Cardiac fibroblast (primary cell): ENCODE measurements around the gene TBC1D14.

Experiments
- DNase-seq, 2 donors: peaks; one replicate each; pipeline versions ENCODE4 v3.0.0 to v3.0.0-alpha.2; 2010; ENCODE audit warnings: low read depth in 2 of 2
- H3K4me3 ChIP-seq, 2 donors: replicated peaks in 1 of 2; 1 replicate in 1 of 2; 2 replicates in 1 of 2; pipeline ENCODE4 v1.5.1; 2011; ENCODE audit warnings: low read depth in 2 of 2, low read length in 2 of 2, mild to moderate bottlenecking in 2 of 2, moderate library complexity in 1 of 2
- TF ChIP-seq, protein P1 (sequence below): IDR thresholded peaks from one replicate; pipeline ENCODE4 v1.5.1; 2011; ENCODE audit warnings: low read depth, mild to moderate bottlenecking, low read length, inconsistent platforms

Gene TBC1D14

GRCh38 chr4:6999172-7000086 is 89.8 kb downstream of the TBC1D14 start:
- no peak overlapping the region for H3K4me3 ChIP-seq
- TF ChIP-seq, protein P1, sequence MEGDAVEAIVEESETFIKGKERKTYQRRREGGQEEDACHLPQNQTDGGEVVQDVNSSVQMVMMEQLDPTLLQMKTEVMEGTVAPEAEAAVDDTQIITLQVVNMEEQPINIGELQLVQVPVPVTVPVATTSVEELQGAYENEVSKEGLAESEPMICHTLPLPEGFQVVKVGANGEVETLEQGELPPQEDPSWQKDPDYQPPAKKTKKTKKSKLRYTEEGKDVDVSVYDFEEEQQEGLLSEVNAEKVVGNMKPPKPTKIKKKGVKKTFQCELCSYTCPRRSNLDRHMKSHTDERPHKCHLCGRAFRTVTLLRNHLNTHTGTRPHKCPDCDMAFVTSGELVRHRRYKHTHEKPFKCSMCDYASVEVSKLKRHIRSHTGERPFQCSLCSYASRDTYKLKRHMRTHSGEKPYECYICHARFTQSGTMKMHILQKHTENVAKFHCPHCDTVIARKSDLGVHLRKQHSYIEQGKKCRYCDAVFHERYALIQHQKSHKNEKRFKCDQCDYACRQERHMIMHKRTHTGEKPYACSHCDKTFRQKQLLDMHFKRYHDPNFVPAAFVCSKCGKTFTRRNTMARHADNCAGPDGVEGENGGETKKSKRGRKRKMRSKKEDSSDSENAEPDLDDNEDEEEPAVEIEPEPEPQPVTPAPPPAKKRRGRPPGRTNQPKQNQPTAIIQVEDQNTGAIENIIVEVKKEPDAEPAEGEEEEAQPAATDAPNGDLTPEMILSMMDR = no peak
- DNase-seq = peak in 1 of 2 donors; percentile 6

GRCh38 chr4:7000421-7001176 is 91.0 kb downstream of the TBC1D14 start:
- TF ChIP-seq, protein P1 = no peak
- no peak for DNase-seq
- H3K4me3 ChIP-seq = no peak overlapping the region

- H3K4me3 ChIP-seq = no peak overlapping the region
- TF ChIP-seq, protein P1 = no peak
- no peak for DNase-seq
Observed at GRCh38 chr4:7001271-7001670, 91.6 kb downstream of the TBC1D14 start.

DNA sequence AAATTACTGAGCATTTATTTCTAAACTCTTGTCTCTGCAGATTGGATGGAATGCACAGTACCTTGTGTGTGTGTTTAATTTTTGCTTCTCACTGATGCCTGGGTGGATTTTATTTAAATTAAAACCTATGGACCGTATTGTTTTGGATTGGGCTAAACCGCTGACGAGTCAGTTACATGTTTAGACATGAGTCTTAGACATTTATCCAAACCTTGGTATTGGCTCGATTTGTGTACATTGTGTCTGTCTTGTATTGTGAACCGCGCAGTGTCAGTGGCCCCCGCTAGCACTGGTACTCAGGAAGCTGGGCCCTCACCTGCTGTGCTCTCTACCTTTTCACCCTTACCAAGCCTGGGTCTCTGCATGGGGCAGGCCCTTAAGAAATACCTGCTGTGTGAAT is 92.7 kb downstream of the TBC1D14 start:
- DNase-seq = no peak
- H3K4me3 ChIP-seq = no peak overlapping the region
- TF ChIP-seq, protein P1 = no peak

- TF ChIP-seq, protein P1 = no peak
- DNase-seq = no peak
- H3K4me3 ChIP-seq = no peak overlapping the region
Observed at GRCh38 chr4:7003176-7003878, 93.7 kb downstream of the TBC1D14 start.

DNA sequence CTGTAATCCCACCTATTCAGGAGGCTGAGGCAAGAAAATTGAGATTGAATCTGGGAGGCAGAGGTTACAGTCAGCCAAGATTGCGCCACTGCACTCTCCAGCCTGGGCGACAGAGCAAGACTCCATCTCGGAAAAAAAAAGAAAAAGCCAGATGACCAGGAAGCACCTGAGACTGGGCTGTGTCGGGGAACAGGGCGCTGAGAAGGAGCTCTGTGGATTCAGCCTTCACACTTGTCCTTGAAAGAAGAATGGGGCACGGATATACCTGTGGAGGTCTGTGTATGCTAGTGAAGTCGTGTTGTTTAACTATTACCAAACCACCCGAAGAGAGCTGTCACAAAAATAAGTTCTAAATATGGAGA is 94.2 kb downstream of the TBC1D14 start:
- H3K4me3 ChIP-seq = no peak overlapping the region
- no peak for DNase-seq
- TF ChIP-seq, protein P1 = no peak
